HG03571 (cell line): ENCODE measurements around the gene MICAL2.

Experiments
- ATAC-seq: cut with Tn5 transposase; IDR thresholded peaks from one replicate; pipeline ENCODE4 v1.9.1; 2021; ENCODE audit not compliant: unreplicated experiment

MICAL2 gene

DNA sequence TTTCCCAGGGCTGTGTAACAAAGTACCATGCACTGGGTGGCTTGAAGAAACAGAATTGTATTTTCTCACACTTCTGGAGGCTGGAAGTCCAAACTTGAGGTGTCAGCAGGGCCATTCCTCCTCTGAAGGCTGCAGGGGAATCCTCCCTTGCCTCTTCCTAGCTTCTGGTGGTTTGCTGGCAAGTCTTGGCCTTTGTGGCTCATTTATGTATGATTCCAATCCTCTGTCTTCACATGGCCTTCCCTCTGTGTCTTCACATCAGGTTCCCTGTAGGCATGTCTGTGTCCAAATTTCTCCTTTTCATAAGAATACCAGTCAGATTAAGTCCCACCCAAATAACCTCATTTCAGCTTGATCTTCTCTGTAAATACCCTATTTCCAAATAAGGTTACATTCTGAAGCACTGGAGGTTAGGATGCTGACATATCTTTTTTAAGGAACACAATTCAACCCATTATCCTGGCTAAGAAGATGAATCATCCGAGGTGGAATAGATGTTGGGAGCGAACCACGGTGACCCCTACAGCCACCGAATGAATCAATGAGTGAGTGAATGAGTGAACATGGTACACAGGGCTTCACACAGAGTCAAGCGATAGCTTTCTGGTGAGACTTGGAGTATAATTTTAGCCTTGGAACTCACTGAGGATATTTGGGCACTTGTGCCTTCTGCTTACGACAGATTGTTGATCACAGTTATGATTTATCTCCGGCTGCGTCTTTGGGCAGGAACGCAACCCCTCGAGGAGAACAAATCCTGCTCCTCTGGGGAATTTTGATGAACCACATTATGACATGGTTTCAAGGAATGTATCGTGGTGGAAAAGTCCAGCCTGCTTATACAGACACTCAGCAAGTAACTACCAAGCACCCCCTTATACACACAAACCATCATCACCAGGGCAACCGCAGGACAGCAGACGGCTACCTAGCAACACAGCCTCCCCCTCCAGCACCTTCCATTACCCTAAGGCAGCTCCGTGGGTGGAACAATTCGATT is 34.3 kb upstream of the MICAL2 start:
- ATAC-seq, result no peak

- no peak for ATAC-seq
Observed at GRCh38 chr11:12076840-12077534, 33.4 kb upstream of the MICAL2 start.

- no peak for ATAC-seq
Observed at GRCh38 chr11:12077535-12078280, 32.7 kb upstream of the MICAL2 start.

- ATAC-seq, result no peak
Observed at GRCh38 chr11:12079726-12080556, 30.4 kb upstream of the MICAL2 start.

DNA sequence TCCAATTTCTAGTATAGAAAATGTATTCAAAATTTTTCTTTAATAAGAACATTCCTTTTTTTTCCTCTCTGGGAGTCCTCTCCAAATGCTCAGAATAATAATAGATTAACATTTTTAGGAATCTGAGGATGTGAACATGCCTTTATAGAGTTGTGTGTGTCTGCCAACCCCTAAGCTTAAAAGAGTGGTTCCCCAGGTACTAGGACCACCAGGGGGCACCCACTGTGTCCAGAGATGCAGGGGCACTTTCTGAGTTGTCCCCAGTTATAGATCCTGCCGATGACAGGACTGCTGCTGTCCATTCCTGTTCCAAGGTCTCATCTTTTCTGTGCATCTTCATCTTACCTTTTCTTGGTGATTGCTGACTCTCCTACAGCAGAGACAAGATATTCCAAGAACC is 27.0 kb upstream of the MICAL2 start:
- ATAC-seq, result no peak

DNA sequence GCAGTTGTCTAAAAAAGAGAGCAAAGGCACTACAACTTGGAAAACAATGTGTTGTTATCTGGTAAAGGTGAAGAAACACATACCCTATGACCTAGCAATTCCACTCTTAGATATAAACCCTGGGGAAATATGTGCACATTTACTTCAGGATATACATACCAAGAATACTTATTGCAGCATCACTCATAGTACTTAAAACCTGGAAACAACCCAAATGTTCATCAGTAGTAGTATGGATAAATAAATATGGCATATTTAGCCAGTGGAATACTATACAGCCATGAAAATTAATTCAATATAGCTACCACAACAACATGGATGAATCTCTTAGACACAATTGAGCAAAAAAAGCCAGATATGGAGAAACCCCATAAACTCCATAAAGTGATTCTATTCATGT is 26.1 kb upstream of the MICAL2 start:
- no peak for ATAC-seq

GRCh38 chr11:12085371-12086251 is 24.8 kb upstream of the MICAL2 start:
- no peak for ATAC-seq

DNA sequence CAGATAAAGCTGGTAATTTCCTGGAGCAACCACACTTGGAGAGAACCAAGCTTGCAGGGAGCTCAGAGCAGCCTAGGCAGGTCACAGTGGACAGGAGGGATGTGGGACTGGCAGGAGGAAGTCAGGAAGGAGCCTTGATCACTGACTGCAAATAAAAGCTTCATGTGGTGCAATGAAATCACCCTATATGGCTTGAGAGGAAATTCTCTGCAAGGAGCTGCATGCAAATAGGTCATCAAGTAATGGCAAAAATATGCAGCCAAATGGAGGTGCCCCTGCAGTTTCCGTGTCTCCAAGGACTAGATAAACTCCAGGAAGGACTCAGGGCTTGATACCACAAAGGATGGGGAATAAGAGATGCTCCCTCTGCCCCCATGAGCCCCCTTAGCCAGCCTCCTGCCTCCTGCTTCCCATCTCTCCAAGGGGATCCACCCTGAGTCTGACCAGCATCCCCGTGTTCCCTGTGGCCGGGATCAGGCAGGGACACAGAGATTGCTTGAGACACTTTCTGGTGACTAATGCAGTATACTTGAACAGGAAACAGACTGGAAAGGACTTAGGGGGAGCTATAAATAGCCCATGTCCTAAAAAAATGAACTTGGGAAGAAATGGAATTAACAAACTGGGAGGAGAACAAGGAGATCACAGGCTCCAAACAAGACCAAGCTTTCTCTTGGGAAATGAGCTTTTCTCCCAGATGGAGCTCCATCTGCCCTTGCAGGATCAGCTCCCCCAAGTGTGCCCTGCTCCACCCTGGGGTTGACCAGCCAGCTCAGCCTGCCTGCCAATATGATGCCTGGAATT is 23.9 kb upstream of the MICAL2 start:
- no peak for ATAC-seq

DNA sequence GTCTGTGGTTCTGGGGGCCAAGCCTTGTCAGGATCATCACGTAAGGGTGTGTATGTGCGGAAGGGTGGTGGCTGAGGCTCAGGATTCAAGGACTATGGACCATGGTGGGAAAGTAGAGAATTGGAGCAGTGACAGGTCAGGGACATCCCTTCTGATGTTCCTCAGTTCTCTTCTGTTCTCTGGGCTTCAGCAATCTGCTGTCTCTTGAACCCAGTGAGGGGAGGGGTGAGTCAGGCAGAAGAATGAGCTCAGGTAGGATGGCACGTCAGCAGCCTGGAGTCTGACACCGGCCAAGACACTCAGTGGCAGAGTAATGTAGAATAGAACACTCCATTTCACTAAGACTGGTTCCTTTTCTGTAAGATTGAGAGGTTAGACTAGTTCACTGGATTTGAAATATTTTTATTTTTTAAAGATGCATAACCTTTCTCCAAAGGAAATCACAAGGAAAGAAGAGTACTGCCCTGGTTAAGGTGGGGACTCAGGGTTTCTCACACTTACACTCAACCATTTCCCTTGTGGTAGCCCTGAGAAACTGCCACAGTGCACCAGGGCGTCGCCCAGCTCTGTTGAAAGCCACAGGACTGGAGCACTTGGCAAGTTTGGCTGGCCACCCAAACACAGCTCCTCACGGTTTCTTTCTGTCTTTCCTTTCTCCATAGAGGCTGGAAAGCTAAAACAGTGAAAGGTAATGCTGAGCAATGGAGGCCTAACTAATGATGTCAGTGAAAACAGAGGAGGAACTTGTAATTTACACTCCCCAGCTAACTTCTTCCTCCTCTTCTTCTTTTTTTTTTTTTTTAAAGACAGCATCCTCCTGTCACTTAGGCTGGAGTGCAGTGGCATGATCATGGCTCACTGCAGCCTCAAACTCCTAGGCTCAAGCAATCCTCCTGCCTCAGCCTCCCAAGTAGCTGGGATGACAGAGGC is 23.1 kb upstream of the MICAL2 start:
- ATAC-seq, result no peak

DNA sequence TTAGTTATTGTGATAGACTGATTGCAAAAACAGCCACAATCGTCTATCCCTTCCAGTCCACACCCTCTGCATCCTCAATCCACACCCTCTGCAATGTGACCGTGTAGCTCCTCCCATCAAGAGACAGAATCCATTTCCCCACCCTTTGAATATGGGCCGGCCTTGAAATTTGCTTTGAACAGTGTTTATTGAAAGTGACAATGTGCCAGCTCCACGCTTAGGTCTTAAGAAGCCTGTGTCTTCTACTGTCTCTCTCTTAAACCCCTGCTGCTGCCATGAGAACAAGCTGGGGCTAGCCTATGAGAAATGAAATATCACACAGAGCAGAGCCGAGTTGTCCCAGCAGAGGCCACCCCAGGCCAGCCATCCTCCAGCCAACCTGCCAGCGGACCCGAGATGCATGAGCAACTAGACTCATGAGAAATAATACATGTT is 22.3 kb upstream of the MICAL2 start:
- no peak for ATAC-seq

DNA sequence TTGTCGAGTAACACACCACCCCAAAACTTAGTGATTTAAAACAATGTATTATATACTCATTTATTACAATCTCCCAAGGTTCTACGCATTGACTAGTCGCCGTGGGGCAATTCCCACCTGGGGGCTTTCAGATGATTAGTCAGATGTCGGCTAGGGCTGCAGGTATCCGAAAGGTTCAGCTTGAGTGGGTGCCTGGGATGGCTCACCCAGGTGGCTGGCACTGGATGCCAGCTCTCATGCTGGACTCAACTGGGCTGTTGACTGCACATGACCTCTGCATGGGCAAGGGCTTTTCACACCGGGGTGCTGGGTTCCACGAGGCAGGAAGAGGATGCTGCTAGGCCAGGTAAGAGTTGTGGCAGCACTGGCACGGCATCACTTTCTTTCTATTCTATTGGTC is 21.9 kb upstream of the MICAL2 start:
- no peak for ATAC-seq

- ATAC-seq, result no peak
Observed at GRCh38 chr11:12089041-12089440, 21.3 kb upstream of the MICAL2 start.

- ATAC-seq, result no peak
Observed at GRCh38 chr11:12089473-12089872, 20.9 kb upstream of the MICAL2 start.

DNA sequence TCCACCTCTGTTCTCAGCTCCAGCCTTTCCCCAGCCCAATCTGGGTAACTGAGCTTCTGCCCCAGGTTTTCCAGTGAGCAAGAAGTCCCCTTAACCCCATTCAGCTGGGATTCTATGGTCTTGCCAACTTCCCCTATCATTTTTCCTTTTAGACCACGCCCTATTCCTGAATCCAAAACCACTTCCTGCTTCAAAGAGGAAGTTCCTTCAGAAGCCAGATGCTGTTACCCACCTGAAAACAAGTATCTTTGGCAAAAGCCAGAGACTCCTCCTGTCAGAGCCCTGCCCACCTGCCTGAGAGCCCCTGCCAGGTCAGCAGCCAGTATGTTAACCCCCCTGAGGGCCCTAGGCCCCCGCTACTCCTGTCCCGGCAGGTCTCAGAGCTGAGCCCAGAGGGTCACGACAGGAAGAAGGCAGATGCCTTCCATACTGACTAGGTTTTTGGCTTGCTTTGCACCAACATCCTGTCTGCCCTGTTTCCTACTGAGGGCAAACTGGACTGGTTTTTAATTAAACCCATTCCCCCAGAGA is 20.3 kb upstream of the MICAL2 start:
- ATAC-seq, result no peak

DNA sequence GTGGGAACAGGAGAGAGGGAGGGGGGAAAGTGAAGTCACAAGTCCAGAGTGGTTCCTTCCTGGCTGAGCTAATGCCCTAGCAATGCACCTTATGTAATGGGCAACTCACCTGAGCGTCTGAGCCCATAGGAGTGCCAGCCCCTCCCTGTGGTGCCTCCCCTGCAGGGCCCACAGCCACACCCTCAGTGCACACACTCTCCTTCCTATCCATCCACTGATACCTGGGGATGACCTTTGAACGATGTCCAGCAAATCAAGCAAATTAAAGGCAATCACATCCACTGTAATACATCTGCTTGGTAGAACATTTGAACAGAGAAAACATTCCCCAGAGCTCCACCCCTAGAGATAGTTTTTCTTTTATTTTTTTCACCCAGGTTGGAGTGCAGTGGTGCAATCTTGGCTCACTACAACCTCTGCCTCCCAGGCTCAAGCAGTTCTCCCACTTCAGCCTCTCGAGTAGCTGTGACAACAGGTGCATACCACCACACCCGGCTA is 19.6 kb upstream of the MICAL2 start:
- ATAC-seq, result no peak

GRCh38 chr11:12091956-12092558 is 18.3 kb upstream of the MICAL2 start:
- no peak for ATAC-seq

- ATAC-seq, result no peak
Observed at GRCh38 chr11:12092714-12093113, 17.7 kb upstream of the MICAL2 start.
